ENCODE measurements around the gene CNOT4. TPM values are rescaled to one million over a fixed set of nuclear protein-coding genes. Genes with fewer than 3 reads are reported as not detected.

The CNOT4 gene
- total and polyA plus RNA-seq, 2 of the 13 experiments (the other 11 are each of a cell fraction or from before 2014, with no cell fraction given) = 7.4 to 8.4 TPM

- no peak for TF ChIP-seq ZNF552 (CRISPR knock-in tag; IDR thresholded peaks at IDR 0.05; ENCODE audit: borderline replicate concordance)
- no peak for TF ChIP-seq ZNF431 (CRISPR knock-in tag; IDR thresholded peaks at IDR 0.05; ENCODE audit: borderline replicate concordance, low read depth)
- TF ChIP-seq TFDP2 (CRISPR knock-in tag; IDR thresholded peaks at IDR 0.05) = peak; percentile 95
- peak; percentile 86; the same call in 1 of the 2 replicates for TF ChIP-seq ZNF33A (CRISPR knock-in tag; IDR thresholded peaks at IDR 0.05; ENCODE audit: borderline replicate concordance)
- peak; percentile 96 for TF ChIP-seq ASH2L (IDR thresholded peaks at IDR 0.05; ENCODE audit: insufficient read length, low read depth, low read length)
- peak; percentile 64; the same call in 1 of the 2 replicates for TF ChIP-seq ARID5B (CRISPR knock-in tag; IDR thresholded peaks at IDR 0.05)
- no peak; the same call in 1 of the 2 replicates for TF ChIP-seq ZNF691 (CRISPR knock-in tag; IDR thresholded peaks at IDR 0.05; ENCODE audit: borderline replicate concordance, low read depth)
- 0 out of 2 replicates have a peak, but pooled peaks have one; percentile 34 for TF ChIP-seq HOXA9 (CRISPR knock-in tag; IDR thresholded peaks at IDR 0.05; ENCODE audit: borderline replicate concordance)
- peak; percentile 48; the same call in 1 of the 2 replicates for TF ChIP-seq NFRKB (IDR thresholded peaks at IDR 0.05)
- TF ChIP-seq GFI1 (CRISPR knock-in tag; IDR thresholded peaks at IDR 0.05; ENCODE audit: borderline replicate concordance) = peak; percentile 75
- TF ChIP-seq ZNF558 (CRISPR knock-in tag; IDR thresholded peaks at IDR 0.05; ENCODE audit: borderline replicate concordance) = 0 out of 2 replicates have a peak, but pooled peaks have one; percentile 33
- peak; percentile 72 for TF ChIP-seq ZNF543 (CRISPR knock-in tag; IDR thresholded peaks at IDR 0.05)
- TF ChIP-seq ATF4 (CRISPR knock-in tag; IDR thresholded peaks at IDR 0.05) = peak in 1 of 2 experiments; percentile 58; a peak in 2 of 4 replicates
- TF ChIP-seq GATA4 (IDR thresholded peaks at IDR 0.05; ENCODE audit: borderline replicate concordance, low read depth) = no peak; the same call in 1 of the 2 replicates
- TF ChIP-seq BRD4 (CRISPR knock-in tag; IDR thresholded peaks at IDR 0.05) = peak; percentile 84
- peak; percentile 41 for TF ChIP-seq NFYB (CRISPR knock-in tag; IDR thresholded peaks at IDR 0.05)
- TF ChIP-seq, protein P1, sequence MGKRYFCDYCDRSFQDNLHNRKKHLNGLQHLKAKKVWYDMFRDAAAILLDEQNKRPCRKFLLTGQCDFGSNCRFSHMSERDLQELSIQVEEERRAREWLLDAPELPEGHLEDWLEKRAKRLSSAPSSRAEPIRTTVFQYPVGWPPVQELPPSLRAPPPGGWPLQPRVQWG (CRISPR knock-in tag; IDR thresholded peaks at IDR 0.05; ENCODE audit: borderline replicate concordance, low read depth) = no peak
- no peak for TF ChIP-seq ZSCAN20 (CRISPR knock-in tag; IDR thresholded peaks at IDR 0.05; ENCODE audit: borderline replicate concordance)
- TF ChIP-seq ZNF33B (CRISPR knock-in tag; IDR thresholded peaks at IDR 0.05) = 0 out of 2 replicates have a peak, but pooled peaks have one; percentile 48
- peak; percentile 80; the same call in 1 of the 2 replicates for TF ChIP-seq ZNF614 (CRISPR knock-in tag; IDR thresholded peaks at IDR 0.05; ENCODE audit: borderline replicate concordance)
Observed at GRCh38 chr7:135557455-135558336, 47.8 kb upstream of the CNOT4 start, which contains the start of gene NUP205 (continued).

Data from HepG2 (cell line).